Neural crest cell (in vitro differentiated cells): ENCODE measurements around the gene HOXC4. TPM values are rescaled to one million over a fixed set of nuclear protein-coding genes. Genes with fewer than 3 reads are reported as not detected.
A peak's percentile ranks its signal among the peaks of the same experiment; 100 is the strongest.

Experiments
- DNase-seq: peaks from one replicate; pipeline ENCODE4 v3.0.0; 2021; ENCODE audit warnings: low read depth, mixed read lengths, low spot score
- H3K27ac Mint-ChIP-seq: one replicate; pipeline ENCODE4 v1.8.0; 2021; ENCODE audit warnings: mild to moderate bottlenecking, mixed read lengths; ENCODE audit not compliant: unreplicated experiment
- H3K27me3 Mint-ChIP-seq: 2 replicates; pipeline ENCODE4 v1.8.0; 2021; ENCODE audit warnings: low read depth, mild to moderate bottlenecking, mixed read lengths
- H3K36me3 Mint-ChIP-seq: 2 replicates; pipeline ENCODE4 v1.8.0; 2021; ENCODE audit warnings: low read depth, mild to moderate bottlenecking, mixed read lengths
- H3K4me1 Mint-ChIP-seq: 2 replicates; pipeline ENCODE4 v1.8.0; 2021; ENCODE audit warnings: mixed read lengths
- H3K4me3 Mint-ChIP-seq: one replicate; pipeline ENCODE4 v1.8.0; 2021; ENCODE audit warnings: mild to moderate bottlenecking, mixed read lengths
- H3K9me3 Mint-ChIP-seq: 2 replicates; pipeline ENCODE4 v1.8.0; 2021; ENCODE audit warnings: mixed read lengths
- total RNA-seq: library from RNA; stranded (reverse); gene quantifications from 2 replicates; pipeline ENCODE4 v1.2.1, GENCODE V29; 2021
- TF ChIP-seq, protein P1 (sequence below): fragments of 200-600 bp; sonication (generic); conservative IDR thresholded peaks from 2 replicates; pipeline ENCODE4 v1.5.0; 2021; ENCODE audit warnings: antibody characterized with exemption, mild to moderate bottlenecking

HOXC4 gene
- total RNA-seq, 1 donor from 2014 or later: 5.6 TPM

DNA sequence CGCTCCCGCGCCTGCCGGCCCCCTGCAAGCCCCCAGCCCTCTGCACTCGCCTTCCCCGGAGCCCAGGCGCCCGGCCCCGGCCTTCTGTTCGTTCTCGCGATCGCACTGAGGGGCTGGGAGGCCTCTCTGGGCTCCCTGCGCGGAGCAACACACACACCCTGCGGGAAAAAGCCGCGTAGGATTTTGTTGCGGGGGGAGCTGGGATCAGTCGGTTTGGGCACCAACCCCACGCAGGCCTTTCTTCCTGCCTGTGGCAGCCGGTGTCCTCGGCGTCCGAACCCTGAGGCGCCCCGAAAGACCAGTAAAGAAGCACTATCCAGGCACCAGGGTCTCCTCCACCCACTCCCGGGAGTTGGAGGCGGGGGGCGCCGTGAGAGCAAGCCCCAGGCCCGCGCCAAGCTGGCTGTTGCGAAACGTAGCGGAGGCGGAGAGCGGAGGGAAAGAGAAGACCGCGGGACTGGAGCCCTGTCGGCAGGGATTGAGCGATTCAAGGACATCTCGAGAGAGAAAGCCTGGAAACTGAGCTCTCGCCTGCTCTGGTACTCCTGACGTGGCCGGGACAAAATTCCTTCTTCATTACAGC, 22.7 kb upstream of the HOXC4 start:
- DNase-seq: no peak
- Mint-ChIP-seq H3K9me3 (no peaks in the 10 kb centered on the region), H3K4me1 (peaks cover 4% of the 10 kb centered on the region), H3K27ac (peak overlapping the region; percentile 89), H3K27me3 (peaks cover 97% of the 10 kb centered on the region), H3K36me3 (peaks cover 6% of the 10 kb centered on the region), H3K4me3 (peak overlapping the region; percentile 49)
- TF ChIP-seq, protein P1, sequence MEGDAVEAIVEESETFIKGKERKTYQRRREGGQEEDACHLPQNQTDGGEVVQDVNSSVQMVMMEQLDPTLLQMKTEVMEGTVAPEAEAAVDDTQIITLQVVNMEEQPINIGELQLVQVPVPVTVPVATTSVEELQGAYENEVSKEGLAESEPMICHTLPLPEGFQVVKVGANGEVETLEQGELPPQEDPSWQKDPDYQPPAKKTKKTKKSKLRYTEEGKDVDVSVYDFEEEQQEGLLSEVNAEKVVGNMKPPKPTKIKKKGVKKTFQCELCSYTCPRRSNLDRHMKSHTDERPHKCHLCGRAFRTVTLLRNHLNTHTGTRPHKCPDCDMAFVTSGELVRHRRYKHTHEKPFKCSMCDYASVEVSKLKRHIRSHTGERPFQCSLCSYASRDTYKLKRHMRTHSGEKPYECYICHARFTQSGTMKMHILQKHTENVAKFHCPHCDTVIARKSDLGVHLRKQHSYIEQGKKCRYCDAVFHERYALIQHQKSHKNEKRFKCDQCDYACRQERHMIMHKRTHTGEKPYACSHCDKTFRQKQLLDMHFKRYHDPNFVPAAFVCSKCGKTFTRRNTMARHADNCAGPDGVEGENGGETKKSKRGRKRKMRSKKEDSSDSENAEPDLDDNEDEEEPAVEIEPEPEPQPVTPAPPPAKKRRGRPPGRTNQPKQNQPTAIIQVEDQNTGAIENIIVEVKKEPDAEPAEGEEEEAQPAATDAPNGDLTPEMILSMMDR: no peak

DNA sequence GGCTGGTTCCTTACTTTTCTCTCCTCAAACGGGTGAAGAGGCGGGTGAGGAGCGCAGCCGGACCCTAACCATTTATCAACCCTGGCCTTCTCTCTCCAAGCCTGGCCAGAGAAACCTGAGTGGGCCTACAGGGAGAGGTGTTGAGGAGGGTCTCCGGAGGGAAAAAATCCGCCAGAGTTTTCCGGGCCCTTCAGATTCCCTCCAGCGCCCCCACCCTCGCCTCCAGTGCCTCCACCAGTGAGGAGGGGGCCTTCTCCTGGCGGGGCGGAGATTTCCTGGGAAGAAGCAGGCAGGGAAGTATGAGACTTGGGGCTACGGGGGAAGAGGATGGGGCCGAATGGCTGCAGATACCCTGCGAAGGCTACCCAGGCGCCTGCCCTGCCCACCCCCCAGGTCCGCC, 22.2 kb upstream of the HOXC4 start:
- peak overlapping the region; percentile 88 for H3K4me3 Mint-ChIP-seq
- H3K27me3 Mint-ChIP-seq: peaks cover 97% of the 10 kb centered on the region
- DNase-seq: no peak
- peaks cover 6% of the 10 kb centered on the region for H3K36me3 Mint-ChIP-seq
- TF ChIP-seq, protein P1: no peak
- no peaks in the 10 kb centered on the region for H3K9me3 Mint-ChIP-seq
- peak overlapping the region; percentile 89 for H3K27ac Mint-ChIP-seq
- H3K4me1 Mint-ChIP-seq: peaks cover 4% of the 10 kb centered on the region

DNA sequence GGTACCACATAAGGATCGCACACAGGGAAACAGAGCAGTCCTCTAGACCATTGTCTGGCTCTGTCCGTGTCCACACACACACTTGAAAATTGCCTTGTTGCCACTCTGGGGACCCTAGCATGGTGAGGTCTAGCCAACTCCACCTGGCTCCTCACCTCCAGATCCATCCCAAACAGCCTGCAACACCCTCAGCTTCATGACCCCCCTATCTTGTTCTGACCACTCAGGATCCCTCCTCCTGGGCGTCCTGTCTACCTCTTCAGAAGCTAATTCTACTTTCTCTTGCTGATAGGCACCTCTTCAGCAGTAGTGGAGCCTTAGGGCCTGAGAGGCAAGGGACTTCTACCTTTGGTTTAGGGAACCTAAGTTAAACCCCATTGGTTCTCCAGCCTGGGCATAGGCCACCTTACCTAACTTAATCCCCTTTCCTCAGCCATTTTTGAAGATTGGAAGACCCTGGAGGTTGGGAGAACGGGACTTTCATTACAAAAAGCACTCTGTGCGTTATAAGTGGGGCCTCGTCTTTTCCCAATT, 21.5 kb upstream of the HOXC4 start:
- TF ChIP-seq, protein P1: no peak
- no peak overlapping the region for H3K27ac Mint-ChIP-seq
- H3K27me3 Mint-ChIP-seq: peaks cover 97% of the 10 kb centered on the region
- DNase-seq: no peak
- H3K36me3 Mint-ChIP-seq: peaks cover 6% of the 10 kb centered on the region
- no peaks in the 10 kb centered on the region for H3K9me3 Mint-ChIP-seq
- peaks cover 4% of the 10 kb centered on the region for H3K4me1 Mint-ChIP-seq
- peak overlapping the region; percentile 88 for H3K4me3 Mint-ChIP-seq

DNA sequence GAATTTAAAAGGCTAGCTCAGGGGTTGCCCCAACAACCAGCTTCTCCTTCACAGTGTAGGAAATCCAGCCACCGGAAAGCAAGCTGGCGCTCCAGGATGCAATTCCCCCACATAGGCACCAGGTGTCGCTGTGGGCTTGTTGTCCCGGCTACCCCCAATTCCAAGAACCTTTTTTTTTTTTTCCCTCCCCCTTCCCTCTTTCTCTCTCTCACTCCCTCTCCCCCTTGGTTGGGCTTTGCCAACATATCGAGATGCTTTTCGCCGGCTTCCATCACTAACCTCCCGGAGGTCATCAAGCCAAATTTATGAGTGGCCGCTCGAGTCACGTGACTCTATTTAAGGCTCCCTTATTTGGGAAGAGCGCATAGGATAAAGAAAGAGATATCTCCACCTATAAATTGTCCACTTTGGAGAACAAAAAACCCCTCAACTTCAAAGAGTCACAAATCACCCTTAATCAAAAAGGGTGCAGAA, 21.0 kb upstream of the HOXC4 start, which contains the start of gene HOXC5:
TSS of gene HOXC5 (plus strand) at position 424 of the 474 bp plus-strand sequence. CDS start 73 bp downstream, outside the sequence.
- Mint-ChIP-seq H3K27ac (peak within 1 kb of the TSS; percentile 73), H3K36me3 (peaks cover 6% of the 10 kb centered on the region), H3K4me3 (peak within 1 kb of the TSS; percentile 88), H3K4me1 (no peaks in the 10 kb centered on the region), H3K27me3 (peaks cover 97% of the 10 kb centered on the region), H3K9me3 (no peaks in the 10 kb centered on the region)
- TF ChIP-seq, protein P1: peak; percentile 97
- DNase-seq: peak; percentile 81

DNA sequence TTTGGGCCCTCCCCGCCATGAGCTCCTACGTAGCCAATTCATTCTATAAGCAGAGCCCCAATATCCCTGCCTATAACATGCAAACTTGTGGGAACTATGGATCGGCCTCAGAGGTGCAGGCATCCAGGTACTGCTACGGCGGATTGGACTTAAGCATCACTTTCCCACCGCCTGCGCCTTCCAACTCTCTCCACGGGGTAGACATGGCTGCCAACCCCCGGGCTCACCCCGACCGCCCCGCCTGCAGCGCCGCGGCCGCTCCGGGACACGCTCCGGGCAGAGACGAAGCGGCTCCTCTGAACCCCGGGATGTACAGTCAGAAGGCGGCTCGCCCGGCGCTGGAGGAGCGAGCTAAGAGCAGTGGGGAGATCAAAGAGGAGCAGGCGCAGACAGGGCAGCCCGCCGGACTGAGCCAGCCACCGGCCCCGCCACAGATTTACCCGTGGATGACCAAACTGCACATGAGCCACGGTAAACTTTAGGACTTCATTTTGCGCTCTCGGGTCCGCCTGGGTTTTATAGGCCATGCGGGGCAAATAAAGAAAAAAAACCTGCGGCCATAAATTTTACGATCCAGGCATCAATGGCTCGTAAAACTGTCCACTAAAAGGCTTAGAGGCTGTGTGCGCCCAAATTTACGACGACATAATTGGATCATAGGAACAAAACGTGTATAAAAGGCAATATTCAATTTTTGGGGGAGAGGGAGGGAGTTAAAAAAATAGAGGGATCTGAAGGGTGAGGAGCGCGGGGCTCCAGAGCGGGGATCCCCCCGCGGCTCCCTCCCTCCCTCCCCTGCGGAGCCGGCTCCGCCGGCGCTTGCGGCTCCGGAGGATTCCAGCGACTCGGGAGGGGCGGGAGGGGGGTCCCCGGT, 20.3 kb upstream of the HOXC4 start:
- H3K4me1 Mint-ChIP-seq: no peaks in the 10 kb centered on the region
- H3K27ac Mint-ChIP-seq: peak overlapping the region; percentile 73

More for the DNA sequence above, 20.3 kb upstream of the HOXC4 start:
- no peak for DNase-seq
- Mint-ChIP-seq H3K27me3 (peaks cover 97% of the 10 kb centered on the region), H3K9me3 (no peaks in the 10 kb centered on the region), H3K36me3 (peaks cover 6% of the 10 kb centered on the region), H3K4me3 (peak overlapping the region; percentile 88)
- TF ChIP-seq, protein P1: no peak
